ENCODE data around the gene NAT9.
A peak's percentile ranks its signal among the peaks of the same experiment; 100 is the strongest.

The NAT9 gene

DNA sequence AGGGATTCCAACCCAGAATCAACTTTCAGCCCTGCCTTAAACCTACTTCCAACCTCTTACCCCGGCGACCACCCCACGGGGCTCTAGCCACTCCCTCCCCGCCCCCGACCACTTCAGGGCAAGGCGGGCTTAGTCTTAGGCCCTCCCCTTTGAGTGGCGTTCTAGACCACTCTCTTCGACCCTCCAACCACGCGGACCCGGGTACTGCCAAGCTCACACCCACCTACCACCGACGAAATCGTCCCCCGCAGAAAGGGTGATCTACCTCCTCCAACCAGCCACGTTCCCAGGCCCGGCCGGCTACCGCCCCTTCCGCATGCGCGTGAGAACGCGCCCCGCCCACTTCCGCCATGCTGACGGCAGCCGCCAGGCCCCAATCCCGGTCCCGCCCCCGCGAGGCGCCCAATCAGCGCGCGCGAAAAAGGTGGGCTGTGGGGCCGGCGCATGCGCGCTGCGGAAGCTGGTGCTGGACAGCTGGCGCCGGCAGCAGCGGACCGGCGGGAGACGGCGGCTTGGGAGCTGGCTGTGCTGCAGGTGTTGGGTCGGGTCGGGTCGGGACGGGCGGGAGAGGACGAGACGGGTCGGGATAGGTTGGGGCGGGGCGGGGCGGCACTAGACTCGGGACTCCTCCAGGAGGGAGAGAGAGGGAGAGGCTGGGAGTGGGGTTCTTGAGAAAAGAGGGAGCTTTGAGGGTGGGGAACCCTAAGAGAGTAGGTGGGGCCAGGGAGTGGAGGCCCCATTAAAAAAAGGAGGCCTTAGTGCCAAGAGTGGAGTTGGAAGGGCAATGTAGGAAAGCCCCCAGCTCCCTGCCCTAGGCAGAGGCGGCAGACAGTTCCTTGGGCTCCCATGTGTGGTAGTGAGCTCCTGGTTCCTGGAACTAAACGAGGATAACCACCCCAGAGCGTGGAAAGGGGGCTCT is at the start of gene NAT9:
NAT9 (minus strand) TSS at position 302 of the 919 bp plus-strand sequence. CDS start 647 bp downstream, outside the sequence.
- peak; percentile 93 for DNase-seq (ENCODE audit: low spot score)

- no peak for DNase-seq (ENCODE audit: low spot score)
These were observed 48.9 kb upstream of the NAT9 start for GRCh38 chr17:74824961-74825627.

- no peak for DNase-seq (ENCODE audit: low spot score)
These were observed 46.8 kb upstream of the NAT9 start for GRCh38 chr17:74822939-74823367.

- DNase-seq (ENCODE audit: low spot score), result no peak
These were observed 46.3 kb upstream of the NAT9 start for GRCh38 chr17:74822335-74822938.

DNA sequence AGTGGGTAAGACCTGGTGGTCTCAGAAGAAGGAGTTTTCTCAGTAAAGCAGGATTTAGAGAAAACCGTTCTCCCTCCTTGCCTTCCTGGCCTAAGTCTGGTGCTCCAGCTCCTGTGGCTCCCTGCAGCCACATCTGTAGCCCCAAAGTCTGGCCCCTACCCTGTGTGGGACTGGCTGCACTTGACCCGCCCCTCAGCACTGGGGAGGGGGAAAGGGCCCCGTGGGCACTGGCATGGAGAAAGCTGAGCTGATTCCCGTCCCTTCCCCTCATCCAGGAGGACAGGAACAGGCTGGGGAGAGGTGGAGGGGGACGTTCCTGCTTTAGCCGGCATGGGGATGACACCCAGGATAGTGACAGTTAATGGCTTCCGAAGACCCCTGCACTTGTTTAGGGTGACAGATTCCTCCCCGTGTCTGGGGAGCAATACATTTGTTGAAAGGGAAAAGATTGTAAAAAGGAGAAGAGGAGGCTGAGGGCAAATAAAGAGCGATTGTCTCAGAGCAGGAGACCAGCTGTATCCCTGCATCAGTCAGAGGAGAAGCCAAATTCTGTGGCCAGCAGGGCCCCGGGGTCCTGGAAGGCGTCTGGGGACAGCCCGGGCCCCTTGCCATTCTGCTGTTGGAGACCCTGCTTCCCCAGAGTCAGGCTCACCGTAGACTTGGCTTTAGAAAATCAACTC is 45.6 kb upstream of the NAT9 start:
- no peak for DNase-seq (ENCODE audit: low spot score)

DNA sequence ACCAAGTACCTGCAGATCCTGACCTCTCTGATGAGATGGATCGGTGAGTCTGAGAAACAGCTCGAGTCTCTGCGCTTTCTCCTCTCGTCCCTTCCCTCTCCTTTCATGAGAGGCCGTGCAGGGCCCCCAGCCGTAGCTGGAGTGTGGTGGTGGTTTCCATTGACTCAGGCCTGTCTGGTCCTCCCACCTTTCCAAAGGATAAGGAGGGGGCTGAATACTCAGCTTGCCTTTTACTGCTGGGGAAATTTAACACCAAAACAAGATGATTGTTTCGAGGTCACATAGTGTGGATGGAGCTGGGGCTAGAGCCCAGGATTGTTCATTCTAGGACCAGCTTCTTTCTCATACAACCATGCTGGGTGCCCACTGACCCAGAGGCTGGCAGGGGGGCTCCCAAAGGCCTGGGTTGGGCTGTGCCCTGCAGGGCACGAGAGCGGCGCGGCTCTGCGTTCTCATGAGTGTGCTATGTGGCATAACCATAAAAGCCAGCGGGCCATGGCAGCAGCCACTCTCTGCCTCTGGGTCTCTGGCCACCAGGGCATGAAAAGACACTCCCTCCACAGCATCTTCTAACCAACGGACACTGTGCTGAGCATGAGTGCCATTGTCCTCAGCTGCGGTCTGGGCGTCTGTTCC is 43.8 kb upstream of the NAT9 start:
- no peak for DNase-seq (ENCODE audit: low spot score)

DNA sequence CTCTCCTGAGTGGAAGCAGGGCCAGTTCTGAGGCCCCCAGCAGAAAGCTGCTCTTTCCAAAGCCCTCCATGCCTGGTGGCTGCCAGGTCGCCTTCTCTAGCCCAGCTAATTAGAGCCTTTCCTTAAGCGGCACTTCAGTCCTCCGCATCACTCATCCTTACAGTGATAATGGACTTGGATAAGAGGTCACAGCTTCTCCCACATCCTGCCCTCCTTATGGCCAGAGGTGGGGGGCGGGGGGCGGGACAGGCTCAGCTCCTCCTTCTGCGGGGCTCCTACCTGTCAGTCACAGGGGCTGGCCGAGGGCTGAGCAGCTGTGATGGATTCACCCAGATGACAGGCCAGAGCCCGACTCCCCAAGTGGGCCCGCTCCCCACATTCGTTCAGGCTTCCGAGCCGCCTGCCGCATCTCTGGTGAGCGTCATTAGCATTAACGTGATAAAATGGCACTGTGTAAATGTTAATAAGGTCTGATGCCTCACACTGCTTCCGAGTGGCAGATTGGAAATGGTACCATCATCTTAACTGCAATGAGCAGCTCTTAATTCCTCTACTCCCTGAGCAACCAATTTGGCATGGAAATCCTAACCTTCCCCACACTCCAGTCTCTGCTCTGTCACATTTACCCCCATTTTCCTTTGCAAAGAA is 42.3 kb upstream of the NAT9 start:
- no peak for DNase-seq (ENCODE audit: low spot score)

DNA sequence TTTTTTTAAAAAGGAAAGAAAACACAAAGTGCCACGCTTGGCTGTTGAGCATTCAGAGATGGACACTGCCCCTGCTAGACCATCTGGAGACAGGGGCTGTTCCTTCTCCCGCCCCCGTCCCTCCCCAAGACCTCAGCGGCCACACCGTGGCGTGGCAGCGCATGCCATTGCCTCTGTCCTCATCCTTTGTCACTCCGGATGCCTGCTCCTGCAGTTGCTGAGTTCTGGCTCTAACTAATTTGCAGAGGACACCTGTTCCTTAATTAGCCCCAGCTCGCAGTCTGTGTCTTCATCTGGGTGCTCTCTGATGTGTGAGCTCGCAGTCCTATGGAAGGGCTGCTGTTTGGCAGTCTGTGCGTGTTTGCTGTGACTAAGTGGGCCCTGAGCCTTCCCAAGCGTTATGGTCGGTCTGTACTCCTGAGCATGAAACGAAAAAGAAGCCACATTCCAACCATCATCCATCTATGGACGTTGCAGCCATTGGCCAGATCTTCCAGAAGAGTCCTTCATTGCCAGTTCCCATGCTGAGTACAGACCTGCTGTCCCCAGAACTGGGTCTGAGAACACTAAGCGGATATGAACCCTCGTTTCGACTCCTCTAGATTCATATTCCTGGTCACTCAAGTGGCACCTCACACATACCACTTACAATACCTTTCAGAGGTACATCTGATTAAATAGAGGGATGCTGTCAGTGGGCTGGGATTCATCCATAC is 40.9 kb upstream of the NAT9 start:
- DNase-seq (ENCODE audit: low spot score), result peak; percentile 71

GRCh38 chr17:74815550-74816370 is 39.6 kb upstream of the NAT9 start:
- DNase-seq (ENCODE audit: low spot score), result no peak

GRCh38 chr17:74815067-74815466 is 38.9 kb upstream of the NAT9 start:
- no peak for DNase-seq (ENCODE audit: low spot score)

- no peak for DNase-seq (ENCODE audit: low spot score)
These were observed 38.3 kb upstream of the NAT9 start for GRCh38 chr17:74814453-74814852.

DNA sequence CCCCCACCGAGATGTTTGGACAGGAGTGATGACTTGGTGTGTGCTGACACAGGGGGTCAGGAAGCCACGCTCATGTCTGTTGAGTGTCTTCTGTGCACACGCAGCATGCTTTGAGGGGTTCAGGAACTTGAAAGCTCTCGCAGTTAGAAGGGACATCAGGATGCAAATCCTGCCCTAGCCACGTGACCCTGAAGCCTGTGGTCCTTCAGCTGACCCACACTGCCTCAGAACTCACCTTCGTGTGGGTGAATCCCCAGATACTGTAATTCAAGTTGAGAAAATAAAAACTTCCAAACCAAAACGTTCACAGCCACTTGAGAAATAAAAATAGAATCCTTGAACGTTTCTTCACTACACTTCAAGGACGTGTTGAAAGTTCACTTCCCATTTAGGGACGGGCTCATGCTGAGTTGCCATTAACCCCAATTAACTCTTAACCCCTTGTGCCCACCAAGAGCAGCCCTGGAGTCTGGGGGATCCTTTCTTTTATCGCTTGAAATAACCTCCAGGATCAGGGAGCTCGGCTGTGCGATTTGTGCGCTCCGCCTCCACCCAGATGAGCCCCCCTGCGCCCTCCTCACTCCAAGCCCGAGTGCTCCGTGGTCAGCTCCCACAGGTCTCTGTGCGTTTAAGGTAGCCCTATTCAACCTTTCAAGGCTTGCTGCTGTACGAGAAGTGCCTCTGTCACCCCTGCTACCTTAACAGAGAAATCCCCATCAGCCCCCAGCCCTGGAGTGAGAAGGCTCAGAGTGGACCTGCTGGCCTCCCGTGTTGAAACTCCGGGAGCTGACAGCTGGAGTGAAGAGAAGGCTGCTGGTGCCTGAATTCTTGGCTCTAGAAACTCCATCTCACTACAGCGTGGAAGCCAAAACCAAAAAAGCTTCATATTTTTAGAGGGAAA is 36.2 kb upstream of the NAT9 start:
- DNase-seq (ENCODE audit: low spot score), result no peak

DNA sequence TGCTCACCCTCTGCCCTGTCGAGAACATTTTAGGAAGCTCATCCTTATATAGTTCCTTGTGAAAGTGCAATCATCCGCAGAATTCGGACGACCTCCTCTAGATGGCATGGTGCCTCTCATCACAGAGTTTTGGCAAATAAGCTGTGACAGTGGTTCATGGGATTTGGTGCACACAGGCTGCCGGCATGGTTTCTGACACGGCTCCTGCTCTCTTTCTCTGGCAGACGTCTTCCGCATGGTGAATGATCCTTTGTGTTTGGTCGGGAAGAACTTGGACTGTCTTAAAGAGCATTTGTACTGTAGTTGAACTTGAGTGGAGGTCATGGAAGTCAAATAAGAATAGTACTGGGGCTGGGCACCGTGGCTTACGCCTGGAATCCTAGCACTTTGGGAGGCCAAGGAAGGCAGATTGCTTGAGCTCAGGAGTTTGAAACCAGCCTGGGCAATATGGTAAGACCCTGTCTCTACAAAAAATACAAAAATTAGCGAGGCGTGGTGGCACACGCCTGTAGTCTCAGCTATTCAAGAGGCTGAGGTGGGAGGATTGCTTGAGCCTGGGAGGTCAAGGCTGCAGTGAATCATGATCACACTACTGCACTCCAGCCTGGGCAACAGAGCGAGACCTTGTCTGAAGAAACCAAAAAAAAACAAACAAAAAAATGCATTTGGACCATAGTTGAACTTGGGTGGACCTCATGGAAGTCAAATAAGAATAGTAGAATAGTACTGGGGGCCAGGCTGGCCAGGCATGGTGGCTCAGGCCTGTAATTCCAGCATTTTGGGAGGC is 34.7 kb upstream of the NAT9 start:
- DNase-seq (ENCODE audit: low spot score), result peak; percentile 86

DNA sequence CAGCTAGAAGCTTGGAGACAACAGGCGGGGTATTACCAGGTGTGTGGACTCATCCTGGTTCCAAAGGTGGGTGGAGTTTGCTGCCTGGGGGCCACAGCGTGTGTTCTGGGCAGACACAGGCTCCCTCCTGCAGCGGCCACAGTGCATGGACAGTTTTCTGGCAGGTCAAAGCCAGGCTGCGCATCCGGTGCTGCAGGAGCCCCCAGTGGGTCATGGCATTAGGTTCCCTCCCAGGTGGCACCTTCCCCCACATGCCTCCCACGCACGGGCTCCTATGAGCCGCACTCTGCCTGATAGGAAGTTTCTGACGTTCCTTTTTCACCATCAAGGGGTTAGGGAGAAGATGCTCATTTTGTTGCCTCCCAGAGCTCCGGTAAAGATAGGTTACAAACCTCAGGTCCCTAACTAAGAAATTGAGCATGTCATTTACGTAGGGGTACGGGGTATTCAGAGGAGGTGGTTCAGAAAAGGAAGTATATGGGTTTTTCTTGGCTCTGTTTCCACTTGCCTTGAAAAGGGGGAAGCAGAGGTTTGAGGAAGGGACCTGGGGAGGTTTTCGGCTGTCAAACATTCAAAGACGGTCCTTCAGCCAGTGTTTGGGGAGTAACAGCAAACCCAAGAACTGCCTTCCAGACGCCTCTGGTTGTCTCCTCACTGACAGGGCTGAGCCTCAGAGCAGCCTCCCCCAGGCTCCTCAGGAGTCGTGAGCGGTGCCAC is 32.7 kb upstream of the NAT9 start:
- no peak for DNase-seq (ENCODE audit: low spot score)

DNA sequence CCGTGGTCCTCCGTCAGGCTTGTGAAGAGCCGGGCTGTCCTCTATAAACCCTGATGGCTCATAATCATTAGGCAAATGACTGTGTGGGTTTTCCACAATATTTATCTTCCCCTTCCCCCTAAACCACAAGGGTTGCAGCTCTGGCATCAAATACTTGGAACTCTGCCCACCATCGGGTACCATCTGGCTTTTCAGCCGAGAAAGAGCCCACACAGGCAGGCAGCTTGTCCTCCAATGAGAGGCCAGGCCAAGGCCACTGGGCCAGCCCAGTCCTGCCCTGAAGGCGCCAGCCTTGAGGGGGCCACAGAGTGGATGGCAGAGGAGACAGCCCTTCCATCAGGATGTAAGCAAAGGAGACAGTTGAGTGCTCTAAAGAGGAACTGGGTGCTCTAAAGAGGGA is 31.8 kb upstream of the NAT9 start:
- peak; percentile 95 for DNase-seq (ENCODE audit: low spot score)

DNA sequence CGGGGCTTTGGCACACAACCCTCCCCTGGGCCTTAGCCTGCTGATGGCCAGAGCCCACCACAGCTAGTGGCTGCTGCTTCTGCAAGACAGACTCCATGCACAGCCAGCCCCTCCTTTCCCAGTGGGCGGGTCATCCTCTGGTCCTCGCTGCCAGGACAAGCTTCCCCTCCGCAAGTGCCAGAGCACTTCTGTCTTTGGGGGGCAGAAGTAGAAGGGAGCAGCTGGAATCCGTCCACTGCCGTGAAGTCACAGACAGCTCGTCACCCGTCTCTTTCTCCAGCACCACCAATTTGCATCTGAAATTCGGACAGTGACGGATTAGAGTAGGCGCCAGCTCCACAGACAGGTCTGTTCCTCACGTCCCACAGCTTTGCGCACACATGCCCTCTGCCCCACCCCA is 31.3 kb upstream of the NAT9 start:
- DNase-seq (ENCODE audit: low spot score), result peak; percentile 61

- no peak for DNase-seq (ENCODE audit: low spot score)
These were observed 30.2 kb upstream of the NAT9 start for GRCh38 chr17:74806334-74806733.
